Mucosa of gallbladder (tissue), 1 donor: Measurements from ENCODE around the gene URB1. TPM values are rescaled to one million over a fixed set of nuclear protein-coding genes. Genes with fewer than 3 reads are reported as not detected.
"Not testable (repeated sequence)": the region's sequence is repeated elsewhere in the genome, so short reads cannot be mapped to it uniquely, and the experiment has no call there.

Experiments used
- DNase-seq: peaks from one replicate; pipeline ENCODE4 v3.0.0-alpha.2; 2020; ENCODE audit warnings: low spot score
- total RNA-seq: library from RNA; stranded (reverse); gene quantifications from one replicate; pipeline ENCODE4 v1.2.1, GENCODE V29; 2021
- donor health status: DM: no; HTN: no; CAD: no.

The URB1 gene
- total RNA-seq, 1 donor from 2014 or later: 11.3 TPM

DNA sequence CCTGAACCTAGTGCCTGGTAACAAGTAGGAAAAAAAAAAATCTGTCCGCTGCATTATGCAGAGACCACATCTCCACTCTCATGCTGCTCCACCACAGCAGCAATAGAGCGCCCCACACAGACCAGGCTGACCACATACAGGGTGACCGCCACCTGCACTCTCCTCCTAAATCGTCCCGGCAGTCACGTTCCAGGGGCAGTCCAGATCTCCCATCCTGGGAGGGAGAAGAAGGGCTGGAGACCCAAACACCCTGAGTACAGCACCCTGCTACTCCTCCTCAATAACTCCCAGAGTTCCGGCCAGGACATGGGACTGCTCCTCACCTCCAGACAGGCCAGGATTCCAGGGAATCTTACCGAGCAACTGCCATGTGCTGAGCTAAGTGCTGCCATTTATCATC is 15.3 kb downstream of the URB1 start:
- DNase-seq: no peak

DNA sequence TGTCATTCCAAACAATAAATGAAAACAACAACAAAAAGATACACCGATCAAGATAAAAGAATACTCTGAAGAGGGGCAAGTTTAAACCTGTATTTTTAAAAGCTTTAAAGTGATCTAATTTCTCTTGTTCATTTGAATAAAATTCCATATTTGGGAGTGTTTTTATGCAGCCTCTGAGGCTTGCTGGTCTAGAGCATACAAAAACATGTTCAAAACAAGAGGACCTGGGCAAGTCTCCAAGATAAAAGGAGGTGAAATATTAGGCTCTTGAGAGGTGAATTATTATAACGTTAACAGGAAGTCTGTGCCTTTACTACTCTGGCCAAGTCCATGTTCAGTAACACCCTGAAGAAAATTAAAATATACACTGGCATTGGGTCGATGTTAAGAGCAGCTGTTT is 20.1 kb downstream of the URB1 start:
- no peak for DNase-seq

DNA sequence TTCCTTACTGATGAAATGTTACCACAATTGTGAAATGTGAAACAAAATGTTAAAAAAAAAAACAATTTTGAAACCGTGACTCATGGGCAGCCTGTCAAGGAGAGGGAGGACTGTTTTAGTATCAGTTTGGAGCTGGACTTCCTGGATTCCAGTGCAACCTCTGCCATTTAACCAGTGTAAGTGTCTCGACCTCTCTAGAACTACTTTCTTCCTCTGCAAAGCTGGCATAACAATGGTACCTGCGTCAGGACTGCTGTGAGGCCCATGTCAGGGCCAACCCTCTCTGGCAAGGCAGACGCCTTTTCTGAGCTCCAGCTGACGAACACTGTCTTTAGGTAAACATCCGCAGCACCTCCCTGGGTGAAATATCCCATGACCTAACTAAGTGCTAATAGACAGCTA is 20.9 kb downstream of the URB1 start:
- peak; percentile 37 for DNase-seq

- no peak for DNase-seq
Measured at GRCh38 chr21:32370998-32371766, 21.6 kb downstream of the URB1 start.

- DNase-seq: not testable (repeated sequence)
Measured at GRCh38 chr21:32368961-32369360, 23.9 kb downstream of the URB1 start.

DNA sequence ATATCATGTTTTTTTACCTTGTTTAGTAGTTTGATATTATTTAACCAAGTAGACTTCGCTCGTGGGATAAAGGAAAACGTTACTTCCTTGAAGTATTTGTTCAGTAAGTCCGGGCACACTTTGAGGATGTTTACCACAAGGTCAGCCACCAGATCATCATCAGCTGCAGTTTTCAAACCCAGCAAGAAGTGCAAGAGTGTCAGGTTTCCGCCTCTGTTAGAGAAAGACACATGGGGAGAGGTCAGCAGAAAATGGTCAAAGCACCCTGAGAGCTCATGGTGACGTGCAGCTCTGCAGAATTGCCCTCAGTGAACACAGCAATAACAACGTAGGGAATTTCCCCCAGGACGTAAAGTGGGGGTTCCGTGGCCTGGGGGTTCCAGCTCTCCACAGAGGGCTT is 24.4 kb downstream of the URB1 start:
- DNase-seq: no peak

DNA sequence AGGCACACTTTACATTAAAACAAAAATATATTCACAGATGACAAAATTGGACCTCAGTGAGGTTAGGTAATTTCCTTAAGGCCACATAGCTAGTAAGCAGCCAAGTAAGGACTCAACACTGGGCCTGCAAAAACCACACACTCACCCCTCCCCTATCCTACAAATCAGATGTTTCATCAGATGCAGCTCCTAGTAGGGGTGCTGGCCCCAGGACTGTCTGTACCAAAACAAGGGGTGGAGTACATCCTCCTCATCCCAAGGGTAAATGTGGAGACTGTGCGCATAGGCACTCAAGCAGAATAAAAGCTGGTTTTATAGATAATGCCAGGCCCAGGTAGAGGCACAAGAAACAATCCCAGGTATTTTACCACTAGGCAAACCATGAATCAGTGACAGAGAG is 25.7 kb downstream of the URB1 start:
- no peak for DNase-seq

DNA sequence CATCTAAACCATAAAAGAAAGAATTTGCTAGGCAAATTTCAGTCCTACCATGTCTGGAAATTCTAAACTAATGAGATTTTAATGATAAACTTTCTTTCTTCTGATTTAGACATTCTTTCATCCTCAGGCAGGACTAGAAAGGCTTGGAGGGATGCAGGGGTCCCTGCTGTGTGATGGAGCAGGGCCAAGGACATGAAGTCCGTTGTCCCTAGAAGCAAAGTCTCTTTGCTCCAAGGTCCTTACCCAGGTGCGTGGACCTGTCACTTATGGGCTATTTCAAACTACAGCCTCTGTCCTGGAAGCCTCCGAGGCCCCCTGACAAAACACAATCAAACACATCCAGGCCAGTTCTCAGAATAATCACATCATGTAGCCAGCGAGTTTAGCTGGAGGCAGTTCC is 26.6 kb downstream of the URB1 start:
- DNase-seq: no peak

DNA sequence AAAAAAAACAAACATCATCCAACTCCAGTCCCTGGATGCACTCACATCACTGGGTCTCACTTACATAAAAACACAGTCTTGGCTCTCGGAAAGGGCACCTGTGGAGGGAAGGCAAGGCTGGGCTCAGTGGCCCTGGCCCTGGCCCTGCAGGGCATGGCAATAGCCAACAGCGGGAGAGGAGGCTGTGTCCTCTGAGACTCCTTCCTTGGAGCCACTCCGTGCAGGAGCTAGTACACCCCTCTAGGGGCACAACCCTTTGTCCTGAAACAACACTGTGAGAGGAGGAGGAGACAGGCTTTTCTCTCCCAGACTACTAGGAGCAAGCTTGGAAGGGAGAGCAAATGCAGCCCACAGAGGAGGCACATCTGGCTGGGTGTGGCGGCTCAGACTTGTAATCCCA is 28.0 kb downstream of the URB1 start:
- DNase-seq: no peak

GRCh38 chr21:32364387-32364786 is 28.4 kb downstream of the URB1 start:
- no peak for DNase-seq

- no peak for DNase-seq
Measured at GRCh38 chr21:32360401-32360975, 32.3 kb downstream of the URB1 start.

- no peak for DNase-seq
Measured at GRCh38 chr21:32359719-32360260, 33.0 kb downstream of the URB1 start.

GRCh38 chr21:32356874-32357395 is 35.9 kb downstream of the URB1 start:
- no peak for DNase-seq

- no peak for DNase-seq
Measured at GRCh38 chr21:32353002-32353711, 39.7 kb downstream of the URB1 start.

DNA sequence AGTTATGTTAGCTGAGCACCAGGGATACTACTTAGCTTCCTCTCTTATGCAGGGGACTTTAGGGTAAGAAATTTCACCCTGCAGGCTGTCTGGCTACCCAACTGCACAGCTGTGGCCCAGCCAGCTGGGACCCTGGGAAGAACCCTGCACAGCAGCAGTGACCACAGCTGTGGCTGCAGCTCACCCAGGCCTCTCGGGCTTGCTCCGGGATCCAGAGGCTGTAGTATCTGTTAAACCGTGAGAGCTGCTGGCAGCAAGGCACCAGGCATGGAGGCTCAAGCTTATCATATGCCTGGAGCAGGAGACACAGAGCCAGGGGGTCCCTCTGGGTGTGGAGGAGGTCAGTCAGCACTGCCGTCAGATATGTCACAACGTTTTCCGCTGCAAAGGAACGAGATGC is 40.3 kb downstream of the URB1 start:
- no peak for DNase-seq

GRCh38 chr21:32351428-32351827 is 41.4 kb downstream of the URB1 start:
- DNase-seq: no peak

GRCh38 chr21:32350981-32351380 is 41.8 kb downstream of the URB1 start:
- DNase-seq: no peak

- no peak for DNase-seq
Measured at GRCh38 chr21:32350211-32350980, 42.4 kb downstream of the URB1 start.

DNA sequence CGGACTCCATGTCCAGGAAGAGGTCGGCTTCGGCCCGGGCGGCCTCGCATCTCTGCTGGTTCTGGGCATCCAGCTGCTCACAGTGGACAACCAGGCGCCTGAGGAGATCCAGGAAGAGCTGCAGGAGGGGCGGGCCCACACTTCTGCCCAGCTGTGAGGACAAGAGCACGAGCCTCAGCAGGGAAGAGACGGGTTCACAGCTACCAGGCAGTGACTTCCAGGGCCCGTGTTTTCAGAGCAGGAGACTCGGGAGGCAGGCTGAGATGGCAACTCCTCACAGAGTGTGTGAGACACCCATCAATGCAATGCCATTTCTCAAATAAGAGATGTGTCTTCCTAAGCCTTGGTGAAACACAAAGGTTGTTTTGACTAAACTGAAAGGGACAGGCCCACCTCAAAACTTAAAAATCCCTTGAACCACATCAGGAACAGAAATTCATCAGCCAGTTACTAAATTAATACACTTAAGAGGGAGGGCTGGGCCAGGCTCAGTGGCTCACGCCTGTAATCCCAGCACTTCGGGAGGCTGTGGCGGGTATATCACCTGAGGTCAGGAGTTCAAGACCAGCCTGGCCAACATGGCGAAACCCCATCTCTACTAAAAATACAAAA is 43.4 kb downstream of the URB1 start:
- no peak for DNase-seq

- no peak for DNase-seq
Measured at GRCh38 chr21:32348604-32349332, 44.0 kb downstream of the URB1 start.

- DNase-seq: no peak
Measured at GRCh38 chr21:32347977-32348376, 44.8 kb downstream of the URB1 start.
